HUES48 (cell line): Measurements from ENCODE around the gene CDH13.

ENCODE experiments used
- H3K27ac ChIP-seq: one replicate; pipeline ENCODE4 v1.7.0; 2013; ENCODE audit warnings: low read depth, low read length, inconsistent platforms
- H3K27me3 ChIP-seq: 2 replicates; pipeline ENCODE4 v1.6.1; 2013; ENCODE audit warnings: mild to moderate bottlenecking, low read length; ENCODE audit not compliant: control insufficient read depth, insufficient read depth
- H3K36me3 ChIP-seq: 2 replicates; pipeline ENCODE4 v1.6.1; 2013; ENCODE audit warnings: low read length; ENCODE audit not compliant: control insufficient read depth, insufficient read depth
- H3K4me1 ChIP-seq: 2 replicates; pipeline ENCODE4 v1.6.1; 2013; ENCODE audit warnings: mild to moderate bottlenecking, low read length; ENCODE audit not compliant: control insufficient read depth, insufficient read depth
- H3K4me3 ChIP-seq: 2 replicates; pipeline ENCODE4 v1.5.1; 2013; ENCODE audit warnings: mild to moderate bottlenecking, low read depth, low read length
- H3K9ac ChIP-seq: 2 replicates; pipeline ENCODE4 v1.6.1; 2013; ENCODE audit warnings: mild to moderate bottlenecking, low read depth, low read length, moderate library complexity
- H3K9me3 ChIP-seq: 2 replicates; pipeline ENCODE4 v1.6.1; 2013; ENCODE audit warnings: low read length; ENCODE audit not compliant: control insufficient read depth, insufficient read depth

CDH13 gene

DNA sequence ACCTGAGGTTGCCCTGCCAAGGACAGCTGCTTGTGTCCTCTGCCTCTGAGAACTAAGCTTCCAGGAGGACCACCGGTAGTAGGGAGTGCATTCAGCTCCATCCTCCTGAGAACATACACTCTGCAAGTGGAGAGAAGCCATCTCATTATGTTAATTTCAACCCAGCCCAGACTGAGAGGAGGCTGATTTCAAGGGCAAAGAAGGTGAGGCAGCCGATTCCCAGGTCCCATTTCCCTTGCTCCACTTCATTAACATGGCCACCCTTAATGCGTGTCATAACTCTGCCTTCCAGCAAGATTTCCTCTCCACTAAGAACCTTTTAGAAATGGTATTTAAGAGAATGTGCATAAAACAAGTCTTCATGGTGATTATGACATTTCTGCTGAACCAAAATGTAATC is 72.5 kb downstream of the CDH13 start:
- peaks cover 6% of the 10 kb centered on the region; the same call in 1 of the 2 replicates for H3K4me1 ChIP-seq
- no peaks in the 10 kb centered on the region for H3K27me3 ChIP-seq
- H3K9me3 ChIP-seq: no peaks in the 10 kb centered on the region
- no peak overlapping the region for H3K9ac ChIP-seq
- H3K4me3 ChIP-seq: no peak overlapping the region
- H3K36me3 ChIP-seq: no peaks in the 10 kb centered on the region
- no peak overlapping the region for H3K27ac ChIP-seq

GRCh38 chr16:82699711-82700495 is 73.1 kb downstream of the CDH13 start:
- no peaks in the 10 kb centered on the region for H3K36me3 ChIP-seq
- no peaks in the 10 kb centered on the region for H3K27me3 ChIP-seq
- H3K9ac ChIP-seq: no peak overlapping the region
- H3K4me1 ChIP-seq: peaks cover 7% of the 10 kb centered on the region; the same call in 1 of the 2 replicates
- H3K4me3 ChIP-seq: no peak overlapping the region
- H3K9me3 ChIP-seq: no peaks in the 10 kb centered on the region
- H3K27ac ChIP-seq: no peak overlapping the region

DNA sequence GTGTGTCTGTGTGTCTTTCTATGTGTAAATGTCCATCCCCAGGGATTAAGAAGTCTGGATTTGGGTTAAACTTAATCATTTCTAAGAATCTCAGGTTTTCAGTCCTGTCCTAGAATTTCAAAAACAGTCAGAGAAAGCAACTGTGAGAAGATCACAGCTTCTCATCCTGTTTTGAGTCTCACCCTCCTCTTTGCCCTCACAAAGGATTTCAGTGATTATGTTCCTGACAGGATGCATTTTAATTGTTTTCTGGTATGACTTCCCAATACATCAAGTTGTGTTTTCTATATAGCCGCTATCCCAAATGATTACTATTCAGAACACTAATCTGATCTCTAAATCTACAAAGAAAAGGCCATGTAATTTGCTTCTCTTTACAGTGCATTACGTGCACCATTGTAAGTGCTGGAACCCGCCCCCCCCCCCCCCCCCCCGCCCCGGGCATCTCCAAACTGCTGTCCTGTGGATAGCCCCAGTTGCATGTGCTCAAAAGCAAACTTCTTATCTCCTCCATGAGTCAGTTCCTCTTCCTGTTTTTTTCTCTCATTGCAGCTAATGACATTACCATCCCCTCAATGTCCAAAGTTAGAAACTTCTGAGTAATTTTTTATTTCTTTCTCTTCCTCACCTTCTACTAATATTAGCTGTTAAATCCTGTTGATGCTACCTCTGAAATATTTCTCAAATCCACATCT is 73.9 kb downstream of the CDH13 start:
- Histone ChIP-seq H3K4me1 (peaks cover 7% of the 10 kb centered on the region), H3K27me3 (no peaks in the 10 kb centered on the region), H3K4me3 (no peak overlapping the region), H3K9me3 (no peaks in the 10 kb centered on the region), H3K36me3 (no peaks in the 10 kb centered on the region), H3K9ac (no peak overlapping the region), H3K27ac (no peak overlapping the region)

GRCh38 chr16:82701442-82701955 is 74.7 kb downstream of the CDH13 start:
- no peak overlapping the region for H3K27ac ChIP-seq
- peaks cover 7% of the 10 kb centered on the region for H3K4me1 ChIP-seq
- no peaks in the 10 kb centered on the region for H3K27me3 ChIP-seq
- no peak overlapping the region for H3K9ac ChIP-seq
- no peaks in the 10 kb centered on the region for H3K36me3 ChIP-seq
- H3K4me3 ChIP-seq: no peak overlapping the region
- no peaks in the 10 kb centered on the region for H3K9me3 ChIP-seq

DNA sequence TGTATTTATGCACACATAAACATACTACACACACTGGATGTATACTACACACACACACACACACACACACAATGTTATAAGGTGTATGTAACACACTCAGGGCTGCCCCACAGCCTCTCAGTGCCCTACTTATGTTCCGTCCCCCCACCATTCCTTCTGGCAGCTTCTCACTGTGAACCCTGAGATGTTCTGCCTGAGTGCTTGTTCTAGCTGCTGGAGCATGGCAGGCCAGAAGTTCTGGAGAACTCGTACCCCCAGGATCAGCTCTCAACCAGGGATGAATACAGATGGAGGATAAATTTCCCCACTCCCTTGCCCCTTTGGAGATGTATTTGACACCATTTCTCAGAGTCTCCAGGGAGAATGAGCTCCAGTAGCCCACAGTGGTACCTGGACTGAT is 76.4 kb downstream of the CDH13 start:
- no peaks in the 10 kb centered on the region for H3K27me3 ChIP-seq
- H3K36me3 ChIP-seq: no peaks in the 10 kb centered on the region
- no peak overlapping the region for H3K4me3 ChIP-seq
- H3K27ac ChIP-seq: no peak overlapping the region
- no peaks in the 10 kb centered on the region for H3K9me3 ChIP-seq
- H3K9ac ChIP-seq: no peak overlapping the region
- H3K4me1 ChIP-seq: peaks cover 22% of the 10 kb centered on the region

DNA sequence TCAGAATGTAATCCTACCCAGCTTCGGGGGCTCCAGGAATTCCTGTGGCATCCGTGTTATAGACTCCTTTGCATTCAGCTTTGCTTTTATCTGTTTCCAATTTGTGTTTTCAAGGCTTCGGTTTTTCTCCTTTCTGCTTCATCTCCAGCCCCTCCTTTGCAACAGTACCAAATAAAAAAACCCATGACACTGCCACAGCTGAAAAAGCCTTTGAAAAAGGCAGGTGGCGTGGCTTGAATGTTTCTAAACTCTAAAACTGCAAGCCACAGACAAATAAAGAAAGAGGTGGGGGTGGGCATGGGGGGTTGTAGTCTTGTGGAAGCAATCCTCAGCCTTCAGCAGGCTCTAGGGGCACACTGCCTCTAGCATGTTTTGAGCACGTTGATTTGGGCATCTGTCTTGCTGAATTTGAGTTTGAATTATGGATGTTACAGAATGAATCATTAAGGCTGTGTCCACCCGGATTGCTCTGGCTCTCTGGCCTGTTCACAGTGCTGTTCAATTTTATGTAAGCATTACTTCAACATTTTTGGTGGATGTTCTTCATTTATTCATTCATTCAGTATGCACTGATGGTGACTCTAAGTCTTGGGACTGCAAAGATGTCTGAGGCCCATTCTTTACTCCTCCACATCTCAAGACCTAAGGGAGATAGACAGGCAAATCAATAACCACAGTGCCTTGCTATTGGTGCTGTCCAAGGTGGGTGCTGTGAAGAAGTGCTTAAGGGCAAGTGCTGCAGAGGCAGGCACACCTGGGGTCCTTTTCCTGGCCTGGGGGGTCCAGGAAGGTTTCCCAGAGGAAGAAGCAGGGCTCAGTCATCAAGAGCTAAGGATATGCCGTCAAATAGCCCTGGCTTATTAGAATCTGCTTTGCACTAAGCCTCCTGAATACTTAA is 77.4 kb downstream of the CDH13 start:
- Histone ChIP-seq H3K36me3 (no peaks in the 10 kb centered on the region), H3K9ac (no peak overlapping the region), H3K27ac (no peak overlapping the region), H3K9me3 (no peaks in the 10 kb centered on the region), H3K4me3 (no peak overlapping the region), H3K4me1 (peaks cover 28% of the 10 kb centered on the region), H3K27me3 (no peaks in the 10 kb centered on the region)

- Histone ChIP-seq H3K27ac (no peak overlapping the region), H3K4me1 (peaks cover 21% of the 10 kb centered on the region), H3K9ac (no peak overlapping the region), H3K36me3 (no peaks in the 10 kb centered on the region), H3K27me3 (no peaks in the 10 kb centered on the region), H3K4me3 (no peak overlapping the region), H3K9me3 (no peaks in the 10 kb centered on the region)
Measured at GRCh38 chr16:82709987-82710386, 83.2 kb downstream of the CDH13 start.

DNA sequence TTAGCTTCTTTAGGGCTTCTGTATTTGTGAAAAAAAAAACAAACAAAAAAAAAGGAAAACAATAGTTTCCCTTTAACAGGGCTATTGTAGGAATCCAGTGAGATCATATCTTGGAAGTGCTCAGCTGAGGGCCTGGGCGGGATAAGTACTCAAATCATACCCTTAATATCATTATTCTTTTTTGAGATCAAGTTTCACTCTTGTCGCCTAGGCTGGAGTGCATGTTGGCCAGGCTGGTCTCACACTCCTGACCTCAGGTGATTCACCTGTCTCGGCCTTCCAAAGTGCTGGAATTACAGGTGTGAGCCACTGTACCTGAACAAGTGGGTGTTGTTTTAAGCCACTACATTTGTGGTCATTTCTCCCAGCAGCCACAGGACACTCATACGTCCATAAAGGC is 87.0 kb downstream of the CDH13 start:
- no peaks in the 10 kb centered on the region for H3K27me3 ChIP-seq
- H3K36me3 ChIP-seq: no peaks in the 10 kb centered on the region
- H3K9ac ChIP-seq: no peak overlapping the region
- H3K4me1 ChIP-seq: peaks cover 8% of the 10 kb centered on the region; the same call in 1 of the 2 replicates
- no peaks in the 10 kb centered on the region for H3K9me3 ChIP-seq
- no peak overlapping the region for H3K27ac ChIP-seq
- no peak overlapping the region for H3K4me3 ChIP-seq

DNA sequence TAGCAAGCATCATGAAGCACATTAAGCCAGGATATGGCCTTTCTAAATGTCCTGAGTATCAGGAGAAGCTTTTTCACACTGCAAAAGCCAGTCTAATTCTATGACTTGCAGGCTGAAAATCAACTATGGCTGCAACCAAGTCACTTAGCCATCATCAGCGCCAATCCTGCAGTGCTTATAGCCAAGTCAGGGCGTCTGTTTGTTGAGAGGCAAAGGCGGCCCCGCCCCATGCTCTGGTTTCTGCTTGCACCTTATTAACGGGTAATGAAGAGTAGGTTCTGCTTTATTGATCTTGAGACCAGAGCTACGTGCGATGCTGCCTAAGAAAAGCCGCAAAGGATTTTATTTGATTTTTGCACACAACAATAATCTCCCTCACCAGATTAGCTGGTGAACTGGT is 88.4 kb downstream of the CDH13 start:
- Histone ChIP-seq H3K27me3 (no peaks in the 10 kb centered on the region), H3K27ac (no peak overlapping the region)

DNA sequence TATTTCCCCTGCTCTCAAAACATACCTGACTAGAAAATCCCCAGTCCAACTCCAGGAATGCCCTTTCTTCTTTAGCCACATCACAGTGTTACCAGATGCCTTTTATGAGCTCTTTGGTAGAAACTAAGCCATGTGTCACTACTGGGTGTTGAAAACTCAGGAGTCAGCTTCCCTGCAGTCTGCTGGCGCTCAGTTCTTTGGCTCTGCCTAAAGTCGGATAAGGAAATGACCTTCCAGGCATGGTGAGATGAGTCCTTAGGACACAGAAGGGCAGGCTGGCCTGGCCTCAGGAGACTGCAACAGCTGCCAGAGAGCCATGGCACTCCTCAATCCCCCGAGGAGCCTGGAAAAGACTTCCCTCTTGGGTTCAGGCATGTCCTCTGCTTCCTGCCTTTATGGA is 89.1 kb downstream of the CDH13 start:
- H3K27me3 ChIP-seq: no peaks in the 10 kb centered on the region
- H3K27ac ChIP-seq: no peak overlapping the region
- H3K4me1 ChIP-seq: peaks cover 8% of the 10 kb centered on the region; the same call in 1 of the 2 replicates
- no peaks in the 10 kb centered on the region for H3K36me3 ChIP-seq
- H3K9ac ChIP-seq: no peak overlapping the region
- no peaks in the 10 kb centered on the region for H3K9me3 ChIP-seq
- no peak overlapping the region for H3K4me3 ChIP-seq

More for the DNA sequence above, 88.4 kb downstream of the CDH13 start:
- no peak overlapping the region for H3K4me3 ChIP-seq
- H3K9ac ChIP-seq: no peak overlapping the region
- no peaks in the 10 kb centered on the region for H3K9me3 ChIP-seq
- peaks cover 8% of the 10 kb centered on the region; the same call in 1 of the 2 replicates for H3K4me1 ChIP-seq
- H3K36me3 ChIP-seq: no peaks in the 10 kb centered on the region
